22Rv1 (cell line): Measurements from ENCODE around the gene TLCD1.
"Not testable (repeated sequence)": the region's sequence is repeated elsewhere in the genome, so short reads cannot be mapped to it uniquely, and the experiment has no call there.

Experiments
- CTCF ChIP-seq: fragments of 450-650 bp; IDR thresholded peaks from 2 replicates; pipeline ENCODE4 v1.5.1; 2017; ENCODE audit warnings: mild to moderate bottlenecking
- ZFX ChIP-seq: fragments of 450-650 bp; IDR thresholded peaks from 2 replicates; pipeline ENCODE4 v1.6.1; 2017; ENCODE audit warnings: antibody characterized with exemption, borderline replicate concordance

GRCh38 chr17:28723836-28724499 is 2.1 kb downstream of the TLCD1 start:
- TF ChIP-seq CTCF, ZFX: not testable (repeated sequence)
